WTC11 (cell line): ENCODE measurements around the gene RNF11.

ENCODE experiments used
- FOXP1 ChIP-seq: sonication (generic); formaldehyde crosslinking; IDR thresholded peaks from 2 replicates; pipeline ENCODE4 v1.8.0; 2022; ENCODE audit warnings: missing genetic modification reagents, mild to moderate bottlenecking, moderate library complexity, borderline replicate concordance
- MAX ChIP-seq: sonication (generic); formaldehyde crosslinking; IDR thresholded peaks from 2 replicates; pipeline ENCODE4 v1.8.0; 2022; ENCODE audit warnings: mild to moderate bottlenecking, missing genetic modification reagents
- NR1H2 ChIP-seq: sonication (generic); formaldehyde crosslinking; IDR thresholded peaks from 2 replicates; pipeline ENCODE4 v1.9.0; 2021; ENCODE audit warnings: mild to moderate bottlenecking, moderate library complexity, missing genetic modification reagents
- ZNF219 ChIP-seq: sonication (generic); formaldehyde crosslinking; IDR thresholded peaks from 2 replicates; pipeline ENCODE4 v1.8.0; 2023; ENCODE audit warnings: missing genetic modification reagents, mild to moderate bottlenecking, borderline replicate concordance
- ZNF232 ChIP-seq: sonication (generic); formaldehyde crosslinking; IDR thresholded peaks from 2 replicates; pipeline ENCODE4 v1.8.0; 2022; ENCODE audit warnings: mild to moderate bottlenecking, missing genetic modification reagents
- ZNF423 ChIP-seq: fragments of 250-450 bp; sonication (Bioruptor Pico); IDR thresholded peaks from 2 replicates; pipeline ENCODE4 v2.1.2; 2022; ENCODE audit warnings: mild to moderate bottlenecking, moderate library complexity
- TF ChIP-seq, protein P1 (sequence below): fragments of 200-600 bp; IDR thresholded peaks from 2 replicates; pipeline ENCODE4 v1.8.0; 2022; ENCODE audit warnings: antibody characterized with exemption
- TF ChIP-seq, protein P2 (sequence below): fragments of 250-450 bp; sonication (Bioruptor Pico); IDR thresholded peaks from 2 replicates; pipeline ENCODE4 v2.1.2; 2022; ENCODE audit warnings: mild to moderate bottlenecking, moderate library complexity

GRCh38 chr1:51255331-51255730 is 19.3 kb downstream of the RNF11 start:
- TF ChIP-seq MAX (CRISPR knock-in tag) (no peak), ZNF232 (CRISPR knock-in tag) (no peak), ZNF423 (CRISPR knock-in tag) (no peak), ZNF219 (CRISPR knock-in tag) (no peak), NR1H2 (CRISPR knock-in tag) (no peak), FOXP1 (CRISPR knock-in tag) (no peak)
- TF ChIP-seq, protein P1, sequence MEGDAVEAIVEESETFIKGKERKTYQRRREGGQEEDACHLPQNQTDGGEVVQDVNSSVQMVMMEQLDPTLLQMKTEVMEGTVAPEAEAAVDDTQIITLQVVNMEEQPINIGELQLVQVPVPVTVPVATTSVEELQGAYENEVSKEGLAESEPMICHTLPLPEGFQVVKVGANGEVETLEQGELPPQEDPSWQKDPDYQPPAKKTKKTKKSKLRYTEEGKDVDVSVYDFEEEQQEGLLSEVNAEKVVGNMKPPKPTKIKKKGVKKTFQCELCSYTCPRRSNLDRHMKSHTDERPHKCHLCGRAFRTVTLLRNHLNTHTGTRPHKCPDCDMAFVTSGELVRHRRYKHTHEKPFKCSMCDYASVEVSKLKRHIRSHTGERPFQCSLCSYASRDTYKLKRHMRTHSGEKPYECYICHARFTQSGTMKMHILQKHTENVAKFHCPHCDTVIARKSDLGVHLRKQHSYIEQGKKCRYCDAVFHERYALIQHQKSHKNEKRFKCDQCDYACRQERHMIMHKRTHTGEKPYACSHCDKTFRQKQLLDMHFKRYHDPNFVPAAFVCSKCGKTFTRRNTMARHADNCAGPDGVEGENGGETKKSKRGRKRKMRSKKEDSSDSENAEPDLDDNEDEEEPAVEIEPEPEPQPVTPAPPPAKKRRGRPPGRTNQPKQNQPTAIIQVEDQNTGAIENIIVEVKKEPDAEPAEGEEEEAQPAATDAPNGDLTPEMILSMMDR: no peak
- TF ChIP-seq, protein P2, sequence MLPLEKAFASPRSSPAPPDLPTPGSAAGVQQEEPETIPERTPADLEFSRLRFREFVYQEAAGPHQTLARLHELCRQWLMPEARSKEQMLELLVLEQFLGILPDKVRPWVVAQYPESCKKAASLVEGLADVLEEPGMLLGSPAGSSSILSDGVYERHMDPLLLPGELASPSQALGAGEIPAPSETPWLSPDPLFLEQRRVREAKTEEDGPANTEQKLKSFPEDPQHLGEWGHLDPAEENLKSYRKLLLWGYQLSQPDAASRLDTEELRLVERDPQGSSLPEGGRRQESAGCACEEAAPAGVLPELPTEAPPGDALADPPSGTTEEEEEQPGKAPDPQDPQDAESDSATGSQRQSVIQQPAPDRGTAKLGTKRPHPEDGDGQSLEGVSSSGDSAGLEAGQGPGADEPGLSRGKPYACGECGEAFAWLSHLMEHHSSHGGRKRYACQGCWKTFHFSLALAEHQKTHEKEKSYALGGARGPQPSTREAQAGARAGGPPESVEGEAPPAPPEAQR: no peak
